ENCODE data around the gene DHRS3. TPM values are rescaled to one million over a fixed set of nuclear protein-coding genes. Genes with fewer than 3 reads are reported as not detected.

DHRS3 gene
- total and polyA plus RNA-seq, 2 of the 13 experiments (the other 11 are each of a cell fraction or from before 2014, with no cell fraction given) = 48.5 to 90.5 TPM

- Histone ChIP-seq H3K9ac (ENCODE audit: insufficient read depth, low read depth, low read length) (no peak overlapping the region), H3K4me3 (replicated peaks in 1 of 3; ENCODE audit: insufficient read depth in 1 of 3, low read depth in 2 of 3, low read length in 3 of 3) (no peak overlapping the region), H3K36me3 (replicated peaks in 1 of 2; ENCODE audit: control insufficient read depth in 1 of 2, insufficient read depth in 2 of 2, low read length in 2 of 2) (no peaks in the 10 kb centered on the region), H3K27ac (ENCODE audit: extremely low read length, insufficient read depth, low read length) (no peak overlapping the region), H4K20me1 (ENCODE audit: insufficient read depth, low read length) (no peaks in the 10 kb centered on the region), H3K79me2 (ENCODE audit: insufficient read depth, low read length) (no peaks in the 10 kb centered on the region), H3K4me1 (ENCODE audit: insufficient read depth, low read length) (peaks cover 12% of the 10 kb centered on the region), H3K27me3 (ENCODE audit: control insufficient read depth in 1 of 2, insufficient read depth in 2 of 2, low read length in 2 of 2) (peaks cover 0 to 13% of the 10 kb centered on the region in 2 experiments; a peak in 2 of 5 replicates), H3K4me2 (ENCODE audit: low read depth, low read length) (no peak overlapping the region), H2AFZ (ENCODE audit: low read length) (no peak overlapping the region), H3K9me3 (ENCODE audit: low read length) (peaks cover 23% of the 10 kb centered on the region)
- no TSS peak for BruUV-seq (replicated peaks)
- ATAC-seq (no peak), DNase-seq (ENCODE audit: low spot score) (no peak), FAIRE-seq (no peak)
- POLR2A ChIA-PET = no interaction called here
- CTCF ChIA-PET (ENCODE audit: low intra/inter-chr PET ratio, low total read pairs) = no interaction called here
- in situ Hi-C loops (cut with HindIII; ENCODE audit: extremely low pct_ligation_motif_present, low pct_unique_long_range_greater_than_20kb) = no loop called here
- intact Hi-C loops (cut with micrococcal nuclease; ENCODE audit: unreplicated experiment) = no loop called here
- no peak for TF ChIP-seq ARNT (IDR thresholded peaks at IDR 0.05)
- peak; percentile 92 for TF ChIP-seq ZNF562 (CRISPR knock-in tag; IDR thresholded peaks at IDR 0.05; ENCODE audit: borderline replicate concordance)
- WGBS (ENCODE audit: low lambda C conversion rate) = 42% methylated on average over 7 of the region's 7 CpGs
Measured at GRCh38 chr1:12640237-12640957, 22.4 kb upstream of the DHRS3 start.

GRCh38 chr1:12637693-12638092 lies 19.7 kb upstream of the DHRS3 start:
- Histone ChIP-seq H3K27me3 (ENCODE audit: control insufficient read depth in 1 of 2, insufficient read depth in 2 of 2, low read length in 2 of 2) (peaks cover 0 to 6% of the 10 kb centered on the region in 2 experiments; a peak in 1 of 5 replicates), H3K4me2 (ENCODE audit: low read depth, low read length) (no peak overlapping the region), H3K27ac (ENCODE audit: extremely low read length, insufficient read depth, low read length) (no peak overlapping the region), H2AFZ (ENCODE audit: low read length) (no peak overlapping the region), H4K20me1 (ENCODE audit: insufficient read depth, low read length) (no peaks in the 10 kb centered on the region), H3K4me1 (ENCODE audit: insufficient read depth, low read length) (peaks cover 12% of the 10 kb centered on the region), H3K79me2 (ENCODE audit: insufficient read depth, low read length) (no peaks in the 10 kb centered on the region), H3K9me3 (ENCODE audit: low read length) (peaks cover 23% of the 10 kb centered on the region), H3K36me3 (replicated peaks in 1 of 2; ENCODE audit: control insufficient read depth in 1 of 2, insufficient read depth in 2 of 2, low read length in 2 of 2) (no peaks in the 10 kb centered on the region), H3K9ac (ENCODE audit: insufficient read depth, low read depth, low read length) (no peak overlapping the region), H3K4me3 (replicated peaks in 1 of 3; ENCODE audit: insufficient read depth in 1 of 3, low read depth in 2 of 3, low read length in 3 of 3) (no peak overlapping the region)
- in situ Hi-C loops (cut with HindIII; ENCODE audit: extremely low pct_ligation_motif_present, low pct_unique_long_range_greater_than_20kb) (no loop called here), intact Hi-C loops (cut with micrococcal nuclease; ENCODE audit: unreplicated experiment) (no loop called here)
- CTCF ChIA-PET (ENCODE audit: low intra/inter-chr PET ratio, low total read pairs) = no interaction called here
- FAIRE-seq (no peak), ATAC-seq (no peak), DNase-seq (ENCODE audit: low spot score) (no peak)
- 47% methylated on average over 8 of the region's 8 CpGs for WGBS (ENCODE audit: low lambda C conversion rate)
- BruUV-seq (replicated peaks) = no TSS peak
- POLR2A ChIA-PET = no interaction called here
- TF ChIP-seq ZBTB44 (CRISPR knock-in tag; IDR thresholded peaks at IDR 0.05) (no peak), ZBTB10 (CRISPR knock-in tag; IDR thresholded peaks at IDR 0.05; ENCODE audit: borderline replicate concordance) (no peak), RELA (CRISPR knock-in tag; IDR thresholded peaks at IDR 0.05) (no peak), ZFP82 (CRISPR knock-in tag; IDR thresholded peaks at IDR 0.05; ENCODE audit: borderline replicate concordance) (no peak), ZNF563 (CRISPR knock-in tag; IDR thresholded peaks at IDR 0.05) (no peak), ZNF446 (CRISPR knock-in tag; IDR thresholded peaks at IDR 0.05) (no peak), HNRNPK (IDR thresholded peaks at IDR 0.05; ENCODE audit: low read depth, low read length, poor library complexity, severe bottlenecking) (no peak), NR1H2 (CRISPR knock-in tag; IDR thresholded peaks at IDR 0.05; ENCODE audit: borderline replicate concordance, low read depth) (no peak), BORCS8-MEF2B (CRISPR knock-in tag; IDR thresholded peaks at IDR 0.05) (no peak), JUNB (CRISPR knock-in tag; IDR thresholded peaks at IDR 0.05; ENCODE audit: borderline replicate concordance) (no peak)
